Stomach (tissue), 4 donors: ENCODE measurements around the gene TTC28.

Experiments used
- POLR2AphosphoS5 ChIP-seq, 3 donors: sonication (generic); formaldehyde crosslinking; IDR thresholded peaks; one replicate each; pipeline ENCODE4 v1.6.1; 2016; ENCODE audit warnings: antibody characterized with exemption in 3 of 3
- TF ChIP-seq, protein P1 (sequence below), 7 experiments: fragments of 450-650 bp in 4 of 7; fragments of 200-600 bp in 3 of 7; sonication (generic) in 3 of 7; IDR thresholded peaks; one replicate each; pipeline ENCODE4 v1.5.1; 2016 to 2019; ENCODE audit warnings: antibody characterized with exemption in 7 of 7, control low read depth in 2 of 7, mild to moderate bottlenecking in 1 of 7

DNA sequence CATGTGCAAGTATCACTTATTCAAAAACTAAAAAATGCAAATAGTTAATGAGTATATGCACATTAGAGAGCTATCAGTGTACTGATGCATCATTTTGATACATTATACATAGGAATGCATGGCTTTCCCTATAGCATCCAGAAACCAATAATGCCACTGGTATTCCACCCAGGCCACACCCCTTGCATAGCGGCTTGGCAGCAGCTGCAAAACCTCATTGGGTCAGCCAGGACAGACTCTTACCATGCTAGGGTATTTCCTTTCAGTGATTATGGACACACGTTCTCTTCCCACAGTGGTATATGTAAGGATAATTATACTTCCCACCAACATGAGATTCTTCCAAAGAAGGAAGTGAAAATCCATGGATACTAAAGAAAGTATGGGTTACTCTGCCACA lies 614.7 kb downstream of the TTC28 start:
- TF ChIP-seq, protein P1, sequence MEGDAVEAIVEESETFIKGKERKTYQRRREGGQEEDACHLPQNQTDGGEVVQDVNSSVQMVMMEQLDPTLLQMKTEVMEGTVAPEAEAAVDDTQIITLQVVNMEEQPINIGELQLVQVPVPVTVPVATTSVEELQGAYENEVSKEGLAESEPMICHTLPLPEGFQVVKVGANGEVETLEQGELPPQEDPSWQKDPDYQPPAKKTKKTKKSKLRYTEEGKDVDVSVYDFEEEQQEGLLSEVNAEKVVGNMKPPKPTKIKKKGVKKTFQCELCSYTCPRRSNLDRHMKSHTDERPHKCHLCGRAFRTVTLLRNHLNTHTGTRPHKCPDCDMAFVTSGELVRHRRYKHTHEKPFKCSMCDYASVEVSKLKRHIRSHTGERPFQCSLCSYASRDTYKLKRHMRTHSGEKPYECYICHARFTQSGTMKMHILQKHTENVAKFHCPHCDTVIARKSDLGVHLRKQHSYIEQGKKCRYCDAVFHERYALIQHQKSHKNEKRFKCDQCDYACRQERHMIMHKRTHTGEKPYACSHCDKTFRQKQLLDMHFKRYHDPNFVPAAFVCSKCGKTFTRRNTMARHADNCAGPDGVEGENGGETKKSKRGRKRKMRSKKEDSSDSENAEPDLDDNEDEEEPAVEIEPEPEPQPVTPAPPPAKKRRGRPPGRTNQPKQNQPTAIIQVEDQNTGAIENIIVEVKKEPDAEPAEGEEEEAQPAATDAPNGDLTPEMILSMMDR (IDR thresholded peaks at IDR 0.05), result no peak
- no peak for TF ChIP-seq POLR2AphosphoS5 (IDR thresholded peaks at IDR 0.05)
